GM18526 (cell line): ENCODE results near the gene ATP6V0A1.

ENCODE experiments used
- POLR2A ChIP-seq: IDR thresholded peaks from 3 replicates; pipeline ENCODE4 v1.6.1; 2011; ENCODE audit not compliant: insufficient read length; ENCODE audit errors: extremely low read depth

The ATP6V0A1 gene

GRCh38 chr17:42459801-42460281 lies 1.2 kb downstream of the ATP6V0A1 start:
- TF ChIP-seq POLR2A: no peak

DNA sequence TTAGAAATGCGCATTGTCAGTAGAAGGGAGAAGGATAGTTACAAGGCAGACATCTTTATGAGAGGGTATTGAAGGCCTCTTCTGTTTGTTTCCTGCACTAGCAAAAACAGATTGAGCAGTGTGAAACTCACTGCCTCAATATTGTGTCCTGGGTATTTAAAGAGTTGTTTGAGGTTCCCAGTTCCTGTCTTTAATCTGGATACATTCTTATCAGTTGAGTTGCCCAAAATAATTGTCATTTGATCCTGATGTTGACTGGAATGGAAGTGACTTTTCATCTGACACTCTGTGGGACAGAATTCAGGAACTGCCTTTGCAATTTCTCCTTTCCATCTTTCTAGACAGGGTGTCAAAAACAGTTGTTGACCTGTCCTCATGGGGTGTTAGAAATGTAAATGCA lies 1.7 kb downstream of the ATP6V0A1 start:
- no peak for TF ChIP-seq POLR2A

GRCh38 chr17:42463976-42464400 lies 5.3 kb downstream of the ATP6V0A1 start:
- TF ChIP-seq POLR2A: no peak

GRCh38 chr17:42467889-42468288 lies 9.2 kb downstream of the ATP6V0A1 start:
- TF ChIP-seq POLR2A: no peak

DNA sequence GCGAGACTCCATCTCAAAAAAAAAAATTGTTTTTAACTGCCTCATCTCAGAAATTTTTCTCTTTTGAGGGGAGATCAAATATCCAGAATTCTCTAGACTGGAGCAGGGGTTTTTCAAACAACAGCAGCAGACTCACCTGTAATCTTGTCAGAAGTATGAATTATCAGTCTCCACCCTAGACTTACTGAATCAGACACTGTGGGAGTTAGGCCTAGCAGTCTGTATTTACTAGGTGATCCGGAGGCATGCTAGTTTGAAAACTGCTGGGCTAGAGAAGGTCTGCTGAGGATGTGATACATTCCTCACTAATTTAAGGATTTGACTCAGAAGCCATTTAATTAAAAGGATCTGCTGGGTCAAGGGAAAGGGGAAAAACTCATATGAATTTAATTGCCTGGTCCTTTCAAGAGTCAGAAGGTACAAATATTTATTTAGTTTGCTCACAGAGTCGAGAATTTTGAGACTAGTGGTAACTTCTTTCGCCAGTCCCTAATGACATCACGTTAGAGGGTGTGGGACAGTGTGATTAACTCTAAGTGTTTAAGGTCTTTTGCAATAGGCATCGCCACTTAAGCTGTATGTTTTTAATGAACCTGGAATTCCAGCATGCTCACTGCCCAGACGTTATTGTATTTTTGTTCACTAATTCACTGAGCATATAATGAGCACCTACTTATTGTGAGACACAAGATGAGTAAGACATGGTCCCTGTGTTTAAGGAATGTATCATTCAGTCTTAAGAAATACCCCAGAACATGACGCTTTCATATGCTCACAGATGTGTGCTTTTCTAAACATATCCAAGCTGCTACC lies 14.2 kb downstream of the ATP6V0A1 start:
- no peak for TF ChIP-seq POLR2A

DNA sequence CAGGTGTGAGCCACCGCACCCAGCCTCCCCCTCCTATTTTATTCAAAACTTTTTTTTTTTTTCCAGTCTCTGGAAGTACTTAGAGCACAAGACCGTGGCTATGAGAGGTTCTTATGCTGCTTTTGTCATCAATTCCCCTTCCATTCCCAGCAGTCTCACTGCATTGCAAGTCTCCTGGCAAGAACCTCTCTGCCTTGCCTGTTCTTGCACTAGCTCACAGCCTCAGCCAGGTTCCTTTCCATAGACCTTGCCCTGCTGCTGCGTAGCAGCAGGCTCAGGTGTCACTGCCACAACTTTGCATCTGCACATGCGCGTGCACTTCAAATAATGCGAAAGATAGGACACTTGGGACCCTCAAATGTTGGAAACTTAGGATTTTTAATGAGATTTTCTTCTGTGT lies 15.6 kb downstream of the ATP6V0A1 start:
- TF ChIP-seq POLR2A: no peak

GRCh38 chr17:42475121-42475520 lies 16.4 kb downstream of the ATP6V0A1 start:
- no peak for TF ChIP-seq POLR2A

GRCh38 chr17:42475835-42476234 lies 17.2 kb downstream of the ATP6V0A1 start:
- TF ChIP-seq POLR2A: no peak

- no peak for TF ChIP-seq POLR2A
Observed at GRCh38 chr17:42476411-42476810, 17.7 kb downstream of the ATP6V0A1 start.

DNA sequence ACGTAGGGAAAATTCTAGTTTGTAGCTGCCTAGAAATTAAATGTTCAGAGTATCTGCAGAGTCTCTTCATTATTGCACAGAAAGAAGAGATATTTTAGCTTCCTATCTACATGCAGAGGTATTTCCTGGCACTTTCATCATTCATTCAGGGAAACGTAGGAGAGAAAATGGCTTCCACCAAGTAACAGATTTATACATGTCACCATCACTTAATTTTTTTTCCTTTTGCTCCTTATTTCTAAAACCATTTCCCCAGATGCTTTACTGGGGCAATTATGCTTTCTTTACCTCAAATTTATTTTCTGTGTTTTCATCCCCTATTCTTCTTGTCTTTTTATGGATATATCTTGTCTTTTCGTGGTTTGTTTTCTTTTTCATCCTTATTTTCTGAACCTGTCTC lies 18.5 kb downstream of the ATP6V0A1 start:
- TF ChIP-seq POLR2A: no peak

DNA sequence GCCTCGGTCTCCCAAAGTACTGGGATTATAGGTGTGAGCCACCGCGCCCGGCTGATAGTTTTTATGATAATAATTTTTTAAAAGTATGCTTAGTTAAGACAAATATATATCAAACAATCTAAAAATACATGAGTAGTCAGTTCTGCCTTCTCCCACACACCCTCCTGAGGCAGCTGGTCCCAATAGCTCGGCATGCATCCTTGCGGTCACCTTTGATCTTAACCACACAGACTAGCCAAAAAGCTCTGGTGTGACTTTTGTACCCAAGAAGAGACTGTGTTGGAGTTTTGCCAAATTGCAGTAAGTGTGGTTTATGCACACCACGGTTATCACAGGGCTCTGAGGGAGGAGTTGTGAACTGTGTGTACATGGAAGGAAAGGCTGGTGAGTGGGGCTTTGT lies 25.6 kb downstream of the ATP6V0A1 start:
- no peak for TF ChIP-seq POLR2A

DNA sequence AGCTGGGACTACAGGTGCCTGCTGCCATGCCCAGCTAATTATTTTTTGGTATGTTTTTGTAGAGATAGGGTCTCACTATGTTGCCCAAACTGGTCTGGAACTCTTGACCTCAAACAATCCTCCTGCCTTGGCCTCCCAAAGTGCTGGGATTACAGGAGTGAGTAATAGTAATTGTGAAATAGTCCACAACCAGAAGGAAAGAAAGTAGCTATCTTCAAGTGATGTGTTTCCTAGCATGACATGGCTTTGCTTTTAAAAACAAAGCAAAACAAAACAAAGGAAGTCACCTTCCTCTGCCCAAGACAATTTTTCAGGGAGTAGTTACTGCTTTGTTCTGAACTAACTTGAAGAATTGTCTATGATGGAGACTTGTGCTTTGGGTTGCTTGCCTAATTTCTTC lies 27.0 kb downstream of the ATP6V0A1 start:
- TF ChIP-seq POLR2A: no peak

DNA sequence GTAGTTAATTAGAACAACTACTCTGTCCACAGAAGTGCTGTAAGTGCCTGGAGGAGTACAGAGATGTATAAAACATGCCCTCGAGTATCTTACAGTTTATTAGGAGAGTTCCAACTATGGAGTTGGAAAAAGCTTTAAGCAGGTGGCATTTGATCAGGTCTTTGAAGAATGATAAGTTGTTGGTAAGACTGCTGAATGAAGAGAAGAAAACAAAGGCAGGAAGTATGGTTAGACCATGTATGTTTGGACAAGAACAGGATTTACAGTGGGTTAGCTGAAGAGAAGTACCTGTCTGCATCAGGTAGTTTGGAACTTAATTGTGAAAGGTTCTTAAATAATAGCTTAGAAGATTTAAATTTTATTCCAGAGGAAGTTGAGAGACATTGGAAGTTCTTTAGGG lies 29.4 kb downstream of the ATP6V0A1 start:
- no peak for TF ChIP-seq POLR2A

DNA sequence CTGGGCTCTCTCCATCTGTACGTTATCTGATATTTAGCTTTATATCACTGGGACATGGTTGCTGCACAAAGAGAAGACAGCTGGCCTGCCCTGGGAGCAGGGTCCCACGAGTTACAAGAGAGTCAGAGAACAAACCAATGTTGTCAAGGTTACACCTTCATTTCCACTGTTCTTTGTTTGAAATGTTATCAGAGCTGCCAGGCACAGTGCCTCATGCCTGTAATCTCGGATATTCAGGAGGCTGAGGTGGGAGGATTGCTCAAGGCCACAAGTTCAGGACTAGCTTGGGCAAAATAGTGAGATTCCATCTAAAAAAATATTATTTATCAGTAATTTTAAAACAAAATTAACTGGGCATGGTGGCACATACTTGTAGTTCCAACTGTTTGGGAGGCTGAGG lies 34.6 kb downstream of the ATP6V0A1 start:
- TF ChIP-seq POLR2A: no peak

DNA sequence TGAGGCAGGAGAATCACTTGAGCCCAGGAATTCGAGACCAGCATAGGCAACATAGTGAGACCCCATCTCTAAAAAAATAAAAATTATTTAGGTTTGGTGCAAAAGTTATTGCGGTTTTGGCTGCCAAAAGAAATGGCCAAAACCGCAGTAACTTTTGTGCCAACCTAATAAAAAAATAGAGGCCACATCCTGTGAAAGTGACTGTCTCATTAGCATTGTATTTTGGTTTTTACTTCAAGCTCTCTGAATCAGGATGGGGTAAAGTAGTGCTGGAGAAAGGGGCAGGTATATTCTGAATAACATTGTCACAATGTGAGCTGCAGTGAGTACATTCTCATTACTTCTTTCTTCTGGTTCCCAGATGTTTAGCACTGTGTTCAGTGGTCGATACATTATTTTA lies 36.0 kb downstream of the ATP6V0A1 start:
- TF ChIP-seq POLR2A: no peak

DNA sequence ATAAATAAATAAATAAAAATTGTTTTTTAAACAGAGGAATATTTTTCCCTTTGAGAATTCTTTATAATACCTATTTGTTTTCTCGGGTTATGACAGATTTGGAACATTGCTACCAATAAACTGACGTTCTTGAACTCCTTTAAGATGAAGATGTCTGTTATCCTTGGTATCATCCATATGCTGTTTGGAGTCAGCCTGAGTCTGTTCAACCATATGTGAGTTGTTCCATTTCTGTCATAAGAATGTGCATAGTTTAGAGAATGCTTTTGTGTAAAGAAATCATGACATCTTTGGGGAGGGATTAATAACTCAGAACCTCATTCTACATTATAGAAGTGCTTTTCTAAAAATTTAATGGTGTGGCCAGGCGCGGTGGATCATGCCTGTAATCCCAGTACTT lies 40.1 kb downstream of the ATP6V0A1 start:
- no peak for TF ChIP-seq POLR2A

- no peak for TF ChIP-seq POLR2A
Observed at GRCh38 chr17:42502091-42502490, 43.4 kb downstream of the ATP6V0A1 start.

DNA sequence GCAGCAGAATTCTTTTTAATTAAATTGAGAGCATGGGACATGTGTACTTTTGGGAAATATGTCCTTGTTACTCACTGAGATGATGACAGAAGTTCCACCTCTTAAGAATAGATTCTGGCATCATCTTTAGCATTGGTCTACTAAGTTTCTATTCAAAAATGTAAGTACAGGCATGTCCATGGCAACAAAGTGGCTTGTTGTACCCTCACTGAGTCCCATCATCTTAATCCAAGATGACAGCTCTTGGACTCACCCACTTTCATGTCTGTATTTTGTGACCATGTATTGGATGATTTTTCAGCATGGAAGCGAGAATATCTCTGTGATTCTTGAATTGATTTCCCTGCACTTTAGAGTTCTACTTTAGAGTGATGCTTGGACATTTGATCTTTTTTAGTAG lies 44.2 kb downstream of the ATP6V0A1 start:
- no peak for TF ChIP-seq POLR2A

DNA sequence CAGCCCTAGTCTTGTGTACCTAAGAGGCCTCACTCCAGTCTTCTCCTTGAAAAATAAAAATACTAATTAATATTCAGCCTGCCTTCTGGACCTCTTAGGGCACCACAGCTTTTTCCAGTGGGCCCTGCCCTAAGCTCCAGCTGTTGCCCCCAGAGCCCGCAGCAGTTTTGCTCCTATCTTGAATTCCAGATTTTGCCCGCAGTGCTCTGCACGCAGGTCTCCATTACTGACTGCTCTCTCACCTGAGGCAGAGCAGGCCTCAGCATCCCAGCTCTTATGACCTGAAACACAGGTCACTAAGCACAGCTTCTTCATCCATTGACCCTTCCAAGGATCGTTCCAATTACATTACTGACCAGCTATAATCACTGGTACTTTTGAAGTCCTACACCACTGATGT lies 49.0 kb downstream of the ATP6V0A1 start:
- TF ChIP-seq POLR2A: no peak
